ENCODE data around the gene C2orf80.

Gene C2orf80

DNA sequence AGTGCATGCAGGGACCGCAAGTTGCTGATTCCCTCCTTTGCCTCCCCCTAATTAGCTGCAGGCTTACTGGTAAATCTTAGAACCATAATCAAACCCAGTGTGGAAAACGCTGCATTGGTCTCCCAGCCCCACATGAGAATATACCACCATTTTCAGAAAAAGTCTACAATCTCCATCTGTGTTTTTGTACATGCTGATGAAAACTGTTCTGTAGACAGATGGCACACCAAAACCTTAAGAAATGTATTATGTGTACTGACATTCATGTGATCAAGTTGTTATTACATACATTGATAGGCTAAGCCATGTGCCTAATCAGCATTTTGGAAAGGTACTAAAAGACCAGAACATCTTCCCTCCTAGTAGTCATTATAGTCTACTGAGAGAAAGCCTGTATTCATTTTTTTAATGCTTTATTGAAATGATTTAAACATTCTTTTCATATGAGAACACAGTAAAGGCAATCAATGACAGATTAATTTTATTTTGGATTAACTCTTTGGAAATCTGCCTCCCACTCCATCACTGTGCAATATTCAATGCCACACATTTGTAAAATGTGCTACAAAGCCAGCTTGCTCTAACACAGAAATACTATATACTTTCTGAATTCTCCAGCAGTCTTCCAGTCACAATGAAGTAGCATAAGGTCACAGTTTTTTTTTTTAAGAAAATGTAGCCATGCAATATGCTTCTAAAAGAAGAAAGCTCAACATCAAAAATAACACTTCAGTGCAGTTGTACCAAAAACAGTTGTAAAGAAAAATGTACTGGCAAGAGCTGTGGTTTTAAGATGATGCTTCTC lies 24.7 kb downstream of the C2orf80 start:
- no peak overlapping the region for H3K9ac ChIP-seq
- no peak overlapping the region for H3K27ac ChIP-seq
- TF ChIP-seq, protein P1, sequence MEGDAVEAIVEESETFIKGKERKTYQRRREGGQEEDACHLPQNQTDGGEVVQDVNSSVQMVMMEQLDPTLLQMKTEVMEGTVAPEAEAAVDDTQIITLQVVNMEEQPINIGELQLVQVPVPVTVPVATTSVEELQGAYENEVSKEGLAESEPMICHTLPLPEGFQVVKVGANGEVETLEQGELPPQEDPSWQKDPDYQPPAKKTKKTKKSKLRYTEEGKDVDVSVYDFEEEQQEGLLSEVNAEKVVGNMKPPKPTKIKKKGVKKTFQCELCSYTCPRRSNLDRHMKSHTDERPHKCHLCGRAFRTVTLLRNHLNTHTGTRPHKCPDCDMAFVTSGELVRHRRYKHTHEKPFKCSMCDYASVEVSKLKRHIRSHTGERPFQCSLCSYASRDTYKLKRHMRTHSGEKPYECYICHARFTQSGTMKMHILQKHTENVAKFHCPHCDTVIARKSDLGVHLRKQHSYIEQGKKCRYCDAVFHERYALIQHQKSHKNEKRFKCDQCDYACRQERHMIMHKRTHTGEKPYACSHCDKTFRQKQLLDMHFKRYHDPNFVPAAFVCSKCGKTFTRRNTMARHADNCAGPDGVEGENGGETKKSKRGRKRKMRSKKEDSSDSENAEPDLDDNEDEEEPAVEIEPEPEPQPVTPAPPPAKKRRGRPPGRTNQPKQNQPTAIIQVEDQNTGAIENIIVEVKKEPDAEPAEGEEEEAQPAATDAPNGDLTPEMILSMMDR (conservative IDR thresholded peaks at IDR 0.05; ENCODE audit: low read depth, low read length), result no peak
- no peaks in the 10 kb centered on the region for H3K27me3 ChIP-seq (ENCODE audit: insufficient read depth, low read depth)
- no peak overlapping the region for H3K4me2 ChIP-seq
- no peaks in the 10 kb centered on the region for H3K79me2 ChIP-seq (ENCODE audit: insufficient read depth, low read depth)
- H3K36me3 ChIP-seq (ENCODE audit: insufficient read depth), result no peaks in the 10 kb centered on the region
- H4K20me1 ChIP-seq (ENCODE audit: insufficient read depth), result no peaks in the 10 kb centered on the region
- no peak overlapping the region for H3K4me3 ChIP-seq (IDR thresholded peaks at IDR 0.05; ENCODE audit: insufficient read depth, low read depth, low read length)
- H2AFZ ChIP-seq (ENCODE audit: low read depth), result no peak overlapping the region
- H3K4me1 ChIP-seq (ENCODE audit: low read depth, poor library complexity, severe bottlenecking), result no peaks in the 10 kb centered on the region

DNA sequence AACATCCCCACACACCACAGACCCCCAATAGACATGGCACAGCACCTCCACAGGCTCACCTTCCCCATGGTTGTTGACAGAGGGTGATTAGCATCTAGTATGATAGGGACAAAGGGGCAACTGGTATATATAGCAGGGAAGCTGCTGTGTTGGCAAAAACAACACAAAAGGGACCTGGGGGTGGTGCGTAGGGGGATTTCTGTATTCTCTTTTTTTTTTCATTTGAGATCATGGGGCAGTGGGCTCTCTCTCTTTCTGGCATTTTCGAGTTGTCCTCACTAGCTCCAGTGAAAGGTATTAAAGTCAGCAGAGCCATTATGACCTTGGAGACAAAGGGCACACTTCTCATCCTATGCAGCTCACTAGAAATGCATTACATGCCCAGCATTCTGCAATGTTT lies 26.3 kb downstream of the C2orf80 start, which contains the start of gene CRYGA:
TSS of gene CRYGA (minus strand) at position 101 of the 400 bp plus-strand sequence. CDS start at position 68, 33 bp downstream.
- H3K4me1 ChIP-seq (ENCODE audit: low read depth, poor library complexity, severe bottlenecking), result no peaks in the 10 kb centered on the region
- H3K79me2 ChIP-seq (ENCODE audit: insufficient read depth, low read depth), result no peaks in the 10 kb centered on the region
- no peak within 1 kb of the TSS for H3K9ac ChIP-seq
- no peak within 1 kb of the TSS for H2AFZ ChIP-seq (ENCODE audit: low read depth)
- no peaks in the 10 kb centered on the region for H3K27me3 ChIP-seq (ENCODE audit: insufficient read depth, low read depth)
- H3K4me2 ChIP-seq, result no peak within 1 kb of the TSS
- H4K20me1 ChIP-seq (ENCODE audit: insufficient read depth), result no peaks in the 10 kb centered on the region
- H3K36me3 ChIP-seq (ENCODE audit: insufficient read depth), result no peaks in the 10 kb centered on the region
- H3K27ac ChIP-seq, result no peak within 1 kb of the TSS
- H3K4me3 ChIP-seq (IDR thresholded peaks at IDR 0.05; ENCODE audit: insufficient read depth, low read depth, low read length), result no peak within 1 kb of the TSS
- TF ChIP-seq, protein P1 (conservative IDR thresholded peaks at IDR 0.05; ENCODE audit: low read depth, low read length), result no peak

DNA sequence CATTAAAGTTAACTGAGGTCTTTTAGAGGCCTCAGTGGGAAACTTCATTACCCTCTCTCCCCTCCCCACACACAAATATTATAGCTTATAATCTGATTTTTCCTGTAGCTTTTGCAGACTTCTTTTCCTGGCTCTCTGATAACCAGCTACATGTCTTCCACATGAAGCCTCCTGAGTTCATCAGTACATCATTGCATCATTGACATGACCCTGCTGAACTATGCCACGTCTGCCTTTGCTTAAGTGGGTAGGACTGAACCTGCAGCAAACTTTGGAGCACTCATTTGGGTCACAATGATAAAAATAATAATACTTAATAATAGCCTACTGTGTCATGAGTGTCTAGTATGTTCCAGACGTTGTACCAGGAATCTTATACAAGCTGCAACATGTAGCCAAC lies 33.4 kb downstream of the C2orf80 start:
- no peaks in the 10 kb centered on the region for H3K36me3 ChIP-seq (ENCODE audit: insufficient read depth)
- H3K4me1 ChIP-seq (ENCODE audit: low read depth, poor library complexity, severe bottlenecking), result no peaks in the 10 kb centered on the region
- no peaks in the 10 kb centered on the region for H3K79me2 ChIP-seq (ENCODE audit: insufficient read depth, low read depth)
- no peak overlapping the region for H2AFZ ChIP-seq (ENCODE audit: low read depth)
- TF ChIP-seq, protein P1 (conservative IDR thresholded peaks at IDR 0.05; ENCODE audit: low read depth, low read length), result no peak
- H3K27me3 ChIP-seq (ENCODE audit: insufficient read depth, low read depth), result no peaks in the 10 kb centered on the region
- no peaks in the 10 kb centered on the region for H4K20me1 ChIP-seq (ENCODE audit: insufficient read depth)
- no peak overlapping the region for H3K4me2 ChIP-seq
- H3K27ac ChIP-seq, result no peak overlapping the region
- no peak overlapping the region for H3K9ac ChIP-seq
- H3K4me3 ChIP-seq (IDR thresholded peaks at IDR 0.05; ENCODE audit: insufficient read depth, low read depth, low read length), result no peak overlapping the region

DNA sequence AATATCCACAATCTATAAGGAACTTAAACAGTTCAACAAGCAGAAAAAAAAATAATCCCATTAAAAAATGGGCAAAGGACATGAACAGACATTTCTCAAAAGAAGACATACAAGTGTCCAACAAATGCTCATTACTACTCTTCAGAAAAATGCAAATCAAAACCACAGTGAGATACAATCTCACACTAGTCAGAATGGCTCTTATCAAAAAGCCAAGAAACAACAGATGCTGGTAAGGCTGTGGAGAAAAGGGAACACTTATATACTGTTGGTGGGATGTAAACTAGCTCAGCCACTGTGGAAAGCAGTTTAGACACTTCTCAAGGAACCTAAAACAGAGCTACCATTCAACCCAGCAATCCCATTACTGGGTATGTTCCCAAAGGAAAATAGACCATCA lies 36.7 kb downstream of the C2orf80 start:
- no peak overlapping the region for H3K27ac ChIP-seq

More for the DNA sequence above, 36.7 kb downstream of the C2orf80 start:
- H3K4me3 ChIP-seq (IDR thresholded peaks at IDR 0.05; ENCODE audit: insufficient read depth, low read depth, low read length), result no peak overlapping the region
- H3K27me3 ChIP-seq (ENCODE audit: insufficient read depth, low read depth), result no peaks in the 10 kb centered on the region
- no peaks in the 10 kb centered on the region for H3K79me2 ChIP-seq (ENCODE audit: insufficient read depth, low read depth)
- no peak overlapping the region for H3K9ac ChIP-seq
- no peaks in the 10 kb centered on the region for H4K20me1 ChIP-seq (ENCODE audit: insufficient read depth)
- H3K4me1 ChIP-seq (ENCODE audit: low read depth, poor library complexity, severe bottlenecking), result no peaks in the 10 kb centered on the region
- no peaks in the 10 kb centered on the region for H3K36me3 ChIP-seq (ENCODE audit: insufficient read depth)
- H3K4me2 ChIP-seq, result no peak overlapping the region
- no peak overlapping the region for H2AFZ ChIP-seq (ENCODE audit: low read depth)
- TF ChIP-seq, protein P1 (conservative IDR thresholded peaks at IDR 0.05; ENCODE audit: low read depth, low read length), result no peak

All from KMS-11 (cell line).